Measurements from ENCODE around the gene TSPAN12.

The TSPAN12 gene

GRCh38 chr7:120833546-120833945 is 24.4 kb downstream of the TSPAN12 start (continued):
- TF ChIP-seq ZNF18 (tag by site-specific recombination; IDR thresholded peaks at IDR 0.05) (no peak), SP3 (tag by site-specific recombination; IDR thresholded peaks at IDR 0.05) (0 out of 2 replicates have a peak, but pooled peaks have one; percentile 25), ZNF398 (tag by site-specific recombination; IDR thresholded peaks at IDR 0.05) (no peak)

DNA sequence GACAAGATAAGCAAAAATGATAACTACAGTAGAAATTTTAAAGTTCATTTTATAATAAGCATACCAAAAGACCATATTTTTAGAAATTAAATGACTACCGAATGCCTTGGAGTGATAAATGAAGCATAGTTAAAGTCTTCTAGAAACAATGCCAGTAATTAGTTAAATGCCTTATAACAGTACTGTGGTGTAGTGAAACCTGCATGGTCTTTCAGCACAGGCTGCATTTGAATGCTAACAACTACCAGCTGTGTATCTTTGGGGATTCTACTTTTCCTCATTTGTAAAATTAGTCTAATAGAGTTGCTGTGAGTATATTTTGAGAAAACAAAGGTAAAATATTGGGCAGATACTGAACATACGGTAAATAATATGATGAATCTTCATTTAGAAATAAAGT is 25.1 kb downstream of the TSPAN12 start:
- POLR2A ChIA-PET: no interaction called here
- CTCF ChIA-PET: interaction anchor here (0.6 kb wide), 1 partner anchor 275 kb away, joined by 3 read pairs; no protein-coding TSS in a partner anchor

DNA sequence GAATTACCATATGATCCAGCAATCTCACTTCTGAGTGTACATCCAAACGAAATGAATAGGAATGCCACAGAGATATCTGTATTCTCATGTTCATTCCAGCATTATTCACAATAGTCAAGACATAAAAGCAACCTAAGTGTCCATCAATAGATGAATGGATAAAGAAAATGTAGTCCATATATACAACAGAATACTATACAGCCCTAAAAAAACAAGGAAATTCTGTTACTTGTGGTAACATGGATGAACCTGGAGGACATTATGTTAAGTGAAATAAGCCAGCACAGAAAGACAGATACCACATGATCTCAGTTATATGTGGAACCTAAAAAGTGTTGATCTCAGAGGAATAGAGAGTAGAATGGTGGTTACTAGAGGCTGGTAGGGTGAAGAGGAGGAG is 26.7 kb downstream of the TSPAN12 start:
- no peaks in the 10 kb centered on the region for H3K9me3 ChIP-seq (ENCODE audit: control insufficient read depth, insufficient read depth, low read depth, low read length)
- POLR2A ChIA-PET: no interaction called here
- H3K4me1 ChIP-seq (ENCODE audit: control insufficient read depth, insufficient read depth, low read length): peaks cover 7% of the 10 kb centered on the region
- H3K4me3 ChIP-seq (ENCODE audit: low read depth, low read length): no peak overlapping the region
- TF ChIP-seq ZNF146 (tag by site-specific recombination; IDR thresholded peaks at IDR 0.05): peak; percentile 95
- TF ChIP-seq ZNF354C (tag by site-specific recombination; IDR thresholded peaks at IDR 0.05; ENCODE audit: borderline replicate concordance, low read depth): no peak
- TF ChIP-seq ZNF211 (tag by site-specific recombination; IDR thresholded peaks at IDR 0.05; ENCODE audit: low read depth): no peak
- no peak for TF ChIP-seq SALL2 (tag by site-specific recombination; IDR thresholded peaks at IDR 0.05; ENCODE audit: borderline replicate concordance)
- no peak for TF ChIP-seq ZBTB11 (tag by site-specific recombination; conservative IDR thresholded peaks at IDR 0.05; ENCODE audit: low read depth)
- no peak for TF ChIP-seq GFI1B (tag by site-specific recombination; IDR thresholded peaks at IDR 0.05)
- CTCF ChIA-PET: no interaction called here
- H3K27ac ChIP-seq (ENCODE audit: extremely low read depth, low read depth, low read length): no peak overlapping the region
- H3K36me3 ChIP-seq (ENCODE audit: control insufficient read depth in 2 of 2, insufficient read depth in 1 of 2, low read length in 2 of 2): peaks cover 7 to 9% of the 10 kb centered on the region in 2 experiments; a peak in 1 of 3 replicates

More for the DNA sequence above, 25.1 kb downstream of the TSPAN12 start:
- Histone ChIP-seq H3K27ac (ENCODE audit: extremely low read depth, low read depth, low read length) (no peak overlapping the region), H3K9me3 (ENCODE audit: control insufficient read depth, insufficient read depth, low read depth, low read length) (no peaks in the 10 kb centered on the region), H3K36me3 (ENCODE audit: control insufficient read depth in 2 of 2, insufficient read depth in 1 of 2, low read length in 2 of 2) (peaks cover 10 to 18% of the 10 kb centered on the region in 2 experiments; a peak in 2 of 3 replicates), H3K4me1 (ENCODE audit: control insufficient read depth, insufficient read depth, low read length) (peaks cover 3% of the 10 kb centered on the region), H3K4me3 (ENCODE audit: low read depth, low read length) (no peak overlapping the region)
- TF ChIP-seq ZNF670 (tag by site-specific recombination; IDR thresholded peaks at IDR 0.05; ENCODE audit: low read depth): no peak

- Histone ChIP-seq H3K27ac (ENCODE audit: extremely low read depth, low read depth, low read length) (no peak overlapping the region), H3K36me3 (ENCODE audit: control insufficient read depth in 2 of 2, insufficient read depth in 1 of 2, low read length in 2 of 2) (peaks cover 4 to 7% of the 10 kb centered on the region in 2 experiments; a peak in 1 of 3 replicates), H3K9me3 (ENCODE audit: control insufficient read depth, insufficient read depth, low read depth, low read length) (no peaks in the 10 kb centered on the region), H3K4me1 (ENCODE audit: control insufficient read depth, insufficient read depth, low read length) (peaks cover 23% of the 10 kb centered on the region), H3K4me3 (ENCODE audit: low read depth, low read length) (no peak overlapping the region)
- POLR2A ChIA-PET: no interaction called here
- CTCF ChIA-PET: interaction anchor here (0.6 kb wide), 1 partner anchor 27 kb away, joined by 3 read pairs; no protein-coding TSS in a partner anchor
- TF ChIP-seq ZNF501 (tag by site-specific recombination; IDR thresholded peaks at IDR 0.05) (no peak), ZNF830 (tag by site-specific recombination; IDR thresholded peaks at IDR 0.05; ENCODE audit: low read depth) (no peak), ZNF394 (tag by site-specific recombination; IDR thresholded peaks at IDR 0.05; ENCODE audit: borderline replicate concordance) (no peak), PRDM1 (tag by site-specific recombination; IDR thresholded peaks at IDR 0.05) (no peak), SCRT2 (tag by site-specific recombination; IDR thresholded peaks at IDR 0.05) (no peak)
- TF ChIP-seq, protein P1, sequence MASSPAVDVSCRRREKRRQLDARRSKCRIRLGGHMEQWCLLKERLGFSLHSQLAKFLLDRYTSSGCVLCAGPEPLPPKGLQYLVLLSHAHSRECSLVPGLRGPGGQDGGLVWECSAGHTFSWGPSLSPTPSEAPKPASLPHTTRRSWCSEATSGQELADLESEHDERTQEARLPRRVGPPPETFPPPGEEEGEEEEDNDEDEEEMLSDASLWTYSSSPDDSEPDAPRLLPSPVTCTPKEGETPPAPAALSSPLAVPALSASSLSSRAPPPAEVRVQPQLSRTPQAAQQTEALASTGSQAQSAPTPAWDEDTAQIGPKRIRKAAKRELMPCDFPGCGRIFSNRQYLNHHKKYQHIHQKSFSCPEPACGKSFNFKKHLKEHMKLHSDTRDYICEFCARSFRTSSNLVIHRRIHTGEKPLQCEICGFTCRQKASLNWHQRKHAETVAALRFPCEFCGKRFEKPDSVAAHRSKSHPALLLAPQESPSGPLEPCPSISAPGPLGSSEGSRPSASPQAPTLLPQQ (tag by site-specific recombination; IDR thresholded peaks at IDR 0.05): no peak
These were observed 28.5 kb downstream of the TSPAN12 start for GRCh38 chr7:120829487-120829886.

Measured in HEK293 (cell line).